ENCODE measurements around the gene TIMM44. TPM values are rescaled to one million over a fixed set of nuclear protein-coding genes. Genes with fewer than 3 reads are reported as not detected.
A peak's percentile ranks its signal among the peaks of the same experiment; 100 is the strongest.

TIMM44 gene
- total RNA-seq, 1 donor from 2014 or later, result 89.1 TPM

GRCh38 chr19:7905268-7905667 is 38.2 kb downstream of the TIMM44 start:
- H3K36me3 ChIP-seq, result peaks cover 30% of the 10 kb centered on the region
- DNase-seq, result no peak
- H3K27me3 ChIP-seq (ENCODE audit: low read depth), result no peaks in the 10 kb centered on the region
- TF ChIP-seq CTCF (IDR thresholded peaks at IDR 0.05; ENCODE audit: borderline replicate concordance), result no peak
- H3K9me3 ChIP-seq (replicated peaks), result no peaks in the 10 kb centered on the region
- H3K4me1 ChIP-seq, result peaks cover 54% of the 10 kb centered on the region
- intact Hi-C loops (cut with micrococcal nuclease), result no loop called here
- no peak overlapping the region for H3K27ac ChIP-seq (replicated peaks)
- peak overlapping the region; percentile 97 for H3K4me3 ChIP-seq

- DNase-seq, result no peak
Measured at GRCh38 chr19:7904074-7905020, 39.1 kb downstream of the TIMM44 start.

GRCh38 chr19:7903244-7904073 is 40.0 kb downstream of the TIMM44 start, which contains the start of gene MAP2K7:
Gene MAP2K7, plus strand, starts transcription at chr19:7903877. Its CDS starts 68 bp downstream, at chr19:7903945.
- DNase-seq, result peak; percentile 100
- Histone ChIP-seq H3K27ac (replicated peaks) (peak within 1 kb of the TSS; percentile 93), H3K27me3 (ENCODE audit: low read depth) (no peaks in the 10 kb centered on the region), H3K4me3 (peak within 1 kb of the TSS; percentile 97), H3K36me3 (peaks cover 17% of the 10 kb centered on the region), H3K9me3 (replicated peaks) (no peaks in the 10 kb centered on the region), H3K4me1 (peaks cover 52% of the 10 kb centered on the region)
- TF ChIP-seq CTCF (IDR thresholded peaks at IDR 0.05; ENCODE audit: borderline replicate concordance), result peak; percentile 58
- intact Hi-C loops (cut with micrococcal nuclease), result no loop called here

More at GRCh38 chr19:7904074-7905020, 39.1 kb downstream of the TIMM44 start:
- H3K9me3 ChIP-seq (replicated peaks), result no peaks in the 10 kb centered on the region
- H3K27ac ChIP-seq (replicated peaks), result peak overlapping the region; percentile 93
- peaks cover 22% of the 10 kb centered on the region for H3K36me3 ChIP-seq
- TF ChIP-seq CTCF (IDR thresholded peaks at IDR 0.05; ENCODE audit: borderline replicate concordance), result no peak
- H3K4me3 ChIP-seq, result peak overlapping the region; percentile 97
- no peaks in the 10 kb centered on the region for H3K27me3 ChIP-seq (ENCODE audit: low read depth)
- H3K4me1 ChIP-seq, result peaks cover 54% of the 10 kb centered on the region
- intact Hi-C loops (cut with micrococcal nuclease), result no loop called here

GRCh38 chr19:7902796-7903243 is 40.6 kb downstream of the TIMM44 start:
- intact Hi-C loops (cut with micrococcal nuclease), result no loop called here
- peak overlapping the region; percentile 97 for H3K4me3 ChIP-seq

More at GRCh38 chr19:7902796-7903243, 40.6 kb downstream of the TIMM44 start:
- peak overlapping the region; percentile 93 for H3K27ac ChIP-seq (replicated peaks)
- peaks cover 46% of the 10 kb centered on the region for H3K4me1 ChIP-seq
- DNase-seq, result no peak
- H3K36me3 ChIP-seq, result peaks cover 17% of the 10 kb centered on the region
- no peaks in the 10 kb centered on the region for H3K27me3 ChIP-seq (ENCODE audit: low read depth)
- TF ChIP-seq CTCF (IDR thresholded peaks at IDR 0.05; ENCODE audit: borderline replicate concordance), result no peak
- H3K9me3 ChIP-seq (replicated peaks), result no peaks in the 10 kb centered on the region

All from left ventricle myocardium inferior (tissue), 1 donor.